Activated naive CD8-positive, alpha-beta T cell (primary cell): ENCODE data around the gene KLF6.

Experiments used
- H3K27ac Mint-ChIP-seq: one replicate; pipeline ENCODE4 v1.8.0; 2021; ENCODE audit warnings: mixed read lengths
- H3K27me3 Mint-ChIP-seq: one replicate; pipeline ENCODE4 v1.8.0; 2021; ENCODE audit warnings: mixed read lengths
- H3K36me3 Mint-ChIP-seq: one replicate; pipeline ENCODE4 v1.8.0; 2021; ENCODE audit warnings: mixed read lengths
- H3K4me1 Mint-ChIP-seq: one replicate; pipeline ENCODE4 v1.8.0; 2021; ENCODE audit warnings: low read depth, mixed read lengths
- H3K4me3 Mint-ChIP-seq: one replicate; pipeline ENCODE4 v1.8.0; 2021; ENCODE audit warnings: mild to moderate bottlenecking, mixed read lengths
- H3K9me3 Mint-ChIP-seq: one replicate; pipeline ENCODE4 v1.8.0; 2021; ENCODE audit warnings: low read depth, mixed read lengths

KLF6 gene

GRCh38 chr10:3750854-3751253 lies 34.2 kb downstream of the KLF6 start:
- no peaks in the 10 kb centered on the region for H3K27me3 Mint-ChIP-seq

GRCh38 chr10:3750006-3750816 lies 34.8 kb downstream of the KLF6 start:
- Mint-ChIP-seq H3K4me3 (no peak overlapping the region), H3K9me3 (no peaks in the 10 kb centered on the region), H3K36me3 (no peaks in the 10 kb centered on the region), H3K27me3 (no peaks in the 10 kb centered on the region), H3K4me1 (peaks cover 10% of the 10 kb centered on the region), H3K27ac (no peak overlapping the region)

More at GRCh38 chr10:3750854-3751253, 34.2 kb downstream of the KLF6 start:
- no peaks in the 10 kb centered on the region for H3K36me3 Mint-ChIP-seq
- H3K4me1 Mint-ChIP-seq = peaks cover 16% of the 10 kb centered on the region
- H3K27ac Mint-ChIP-seq = no peak overlapping the region
- H3K9me3 Mint-ChIP-seq = no peaks in the 10 kb centered on the region
- H3K4me3 Mint-ChIP-seq = no peak overlapping the region

DNA sequence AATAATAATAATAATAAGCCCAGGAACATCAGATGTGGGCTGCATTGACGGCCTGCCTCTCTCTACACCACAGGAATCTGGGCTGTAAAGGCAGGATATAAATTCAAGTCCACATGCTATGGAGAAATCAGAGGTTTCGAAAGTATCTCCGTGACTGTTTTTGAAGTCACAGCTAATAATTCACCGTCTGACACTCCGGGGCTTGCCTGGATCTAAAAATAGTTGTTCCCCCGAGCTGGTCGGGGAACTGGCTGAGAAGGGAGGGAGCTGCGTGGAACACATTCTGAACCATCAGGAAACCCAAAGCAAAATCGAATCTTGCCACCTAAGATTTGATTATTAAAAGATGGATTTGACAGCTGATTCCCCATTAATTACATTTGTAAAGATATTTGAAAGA lies 35.4 kb downstream of the KLF6 start:
- Mint-ChIP-seq H3K27me3 (no peaks in the 10 kb centered on the region), H3K27ac (no peak overlapping the region), H3K9me3 (no peaks in the 10 kb centered on the region), H3K4me3 (no peak overlapping the region), H3K36me3 (no peaks in the 10 kb centered on the region), H3K4me1 (peaks cover 4% of the 10 kb centered on the region)

GRCh38 chr10:3749011-3749410 lies 36.0 kb downstream of the KLF6 start:
- Mint-ChIP-seq H3K27ac (no peak overlapping the region), H3K4me3 (no peak overlapping the region), H3K27me3 (no peaks in the 10 kb centered on the region), H3K36me3 (no peaks in the 10 kb centered on the region), H3K9me3 (no peaks in the 10 kb centered on the region), H3K4me1 (peaks cover 3% of the 10 kb centered on the region)

DNA sequence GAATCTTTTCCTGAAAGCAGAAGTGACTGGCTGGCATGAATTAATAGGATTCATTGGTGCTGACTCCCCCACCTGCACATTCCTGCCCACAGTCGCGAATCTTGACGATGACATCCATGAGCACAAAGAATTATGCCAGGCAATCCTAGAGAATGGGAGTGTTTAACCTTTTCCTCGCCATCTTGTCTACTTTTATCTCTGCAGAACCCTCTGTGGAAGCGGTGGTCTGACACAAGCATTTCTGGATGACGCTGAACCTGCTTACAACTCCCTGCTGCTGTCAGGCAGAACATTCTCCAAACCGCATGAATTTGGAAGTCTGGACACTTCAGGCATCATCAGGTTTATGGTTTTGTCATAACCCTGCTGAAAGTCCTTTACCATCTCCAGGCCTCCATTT lies 36.5 kb downstream of the KLF6 start:
- no peak overlapping the region for H3K4me3 Mint-ChIP-seq
- H3K4me1 Mint-ChIP-seq = peaks cover 3% of the 10 kb centered on the region
- H3K27me3 Mint-ChIP-seq = no peaks in the 10 kb centered on the region
- H3K9me3 Mint-ChIP-seq = no peaks in the 10 kb centered on the region
- no peaks in the 10 kb centered on the region for H3K36me3 Mint-ChIP-seq
- H3K27ac Mint-ChIP-seq = no peak overlapping the region

GRCh38 chr10:3747984-3748383 lies 37.0 kb downstream of the KLF6 start:
- Mint-ChIP-seq H3K27ac (no peak overlapping the region), H3K9me3 (no peaks in the 10 kb centered on the region), H3K27me3 (no peaks in the 10 kb centered on the region), H3K36me3 (no peaks in the 10 kb centered on the region), H3K4me3 (no peak overlapping the region), H3K4me1 (peaks cover 3% of the 10 kb centered on the region)

GRCh38 chr10:3747248-3747960 lies 37.6 kb downstream of the KLF6 start:
- Mint-ChIP-seq H3K4me1 (peaks cover 3% of the 10 kb centered on the region), H3K4me3 (no peak overlapping the region), H3K27ac (no peak overlapping the region), H3K36me3 (no peaks in the 10 kb centered on the region), H3K9me3 (no peaks in the 10 kb centered on the region), H3K27me3 (no peaks in the 10 kb centered on the region)

GRCh38 chr10:3746634-3747033 lies 38.4 kb downstream of the KLF6 start:
- H3K36me3 Mint-ChIP-seq = no peaks in the 10 kb centered on the region
- peaks cover 5% of the 10 kb centered on the region for H3K4me1 Mint-ChIP-seq
- no peak overlapping the region for H3K27ac Mint-ChIP-seq
- no peak overlapping the region for H3K4me3 Mint-ChIP-seq
- H3K9me3 Mint-ChIP-seq = no peaks in the 10 kb centered on the region
- no peaks in the 10 kb centered on the region for H3K27me3 Mint-ChIP-seq

GRCh38 chr10:3745521-3745920 lies 39.5 kb downstream of the KLF6 start:
- Mint-ChIP-seq H3K27me3 (no peaks in the 10 kb centered on the region), H3K4me3 (no peak overlapping the region), H3K27ac (no peak overlapping the region), H3K4me1 (peaks cover 7% of the 10 kb centered on the region), H3K36me3 (no peaks in the 10 kb centered on the region), H3K9me3 (no peaks in the 10 kb centered on the region)

- no peaks in the 10 kb centered on the region for H3K36me3 Mint-ChIP-seq
- H3K27me3 Mint-ChIP-seq = no peaks in the 10 kb centered on the region
- no peak overlapping the region for H3K27ac Mint-ChIP-seq
- H3K4me3 Mint-ChIP-seq = no peak overlapping the region
- no peaks in the 10 kb centered on the region for H3K9me3 Mint-ChIP-seq
- H3K4me1 Mint-ChIP-seq = peaks cover 16% of the 10 kb centered on the region
Observed at GRCh38 chr10:3741688-3742461, 43.1 kb downstream of the KLF6 start.

- peaks cover 16% of the 10 kb centered on the region for H3K4me1 Mint-ChIP-seq
- no peaks in the 10 kb centered on the region for H3K36me3 Mint-ChIP-seq
- no peak overlapping the region for H3K4me3 Mint-ChIP-seq
- H3K9me3 Mint-ChIP-seq = no peaks in the 10 kb centered on the region
- no peaks in the 10 kb centered on the region for H3K27me3 Mint-ChIP-seq
- peak overlapping the region; percentile 67 for H3K27ac Mint-ChIP-seq
Observed at GRCh38 chr10:3740157-3740871, 44.7 kb downstream of the KLF6 start.

- Mint-ChIP-seq H3K9me3 (no peaks in the 10 kb centered on the region), H3K4me3 (no peak overlapping the region)
Observed at GRCh38 chr10:3738855-3739350, 46.1 kb downstream of the KLF6 start.

DNA sequence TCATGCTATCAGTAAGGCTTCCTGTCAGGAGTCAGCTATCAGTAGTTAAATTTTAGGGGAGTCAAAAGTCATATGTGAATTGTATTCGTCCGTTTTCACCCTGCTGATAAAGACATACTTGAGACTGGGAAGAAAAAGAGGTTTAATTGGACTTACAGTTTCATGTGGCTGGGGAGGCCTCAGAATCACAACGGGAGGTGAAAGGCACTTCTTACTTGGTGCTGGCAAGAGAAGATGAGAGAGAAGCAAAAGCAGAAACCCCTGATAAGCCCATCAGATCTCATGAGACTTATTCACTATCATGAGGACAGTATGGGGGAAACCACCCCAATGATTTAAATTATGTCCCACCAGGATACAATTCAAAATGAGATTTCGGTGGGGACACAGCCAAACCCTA lies 47.1 kb downstream of the KLF6 start:
- no peaks in the 10 kb centered on the region for H3K27me3 Mint-ChIP-seq
- H3K9me3 Mint-ChIP-seq = no peaks in the 10 kb centered on the region
- no peak overlapping the region for H3K27ac Mint-ChIP-seq
- H3K36me3 Mint-ChIP-seq = no peaks in the 10 kb centered on the region
- H3K4me1 Mint-ChIP-seq = peaks cover 16% of the 10 kb centered on the region
- H3K4me3 Mint-ChIP-seq = no peak overlapping the region

More at GRCh38 chr10:3738855-3739350, 46.1 kb downstream of the KLF6 start:
- peaks cover 16% of the 10 kb centered on the region for H3K4me1 Mint-ChIP-seq
- no peaks in the 10 kb centered on the region for H3K36me3 Mint-ChIP-seq
- H3K27me3 Mint-ChIP-seq = no peaks in the 10 kb centered on the region
- H3K27ac Mint-ChIP-seq = no peak overlapping the region

DNA sequence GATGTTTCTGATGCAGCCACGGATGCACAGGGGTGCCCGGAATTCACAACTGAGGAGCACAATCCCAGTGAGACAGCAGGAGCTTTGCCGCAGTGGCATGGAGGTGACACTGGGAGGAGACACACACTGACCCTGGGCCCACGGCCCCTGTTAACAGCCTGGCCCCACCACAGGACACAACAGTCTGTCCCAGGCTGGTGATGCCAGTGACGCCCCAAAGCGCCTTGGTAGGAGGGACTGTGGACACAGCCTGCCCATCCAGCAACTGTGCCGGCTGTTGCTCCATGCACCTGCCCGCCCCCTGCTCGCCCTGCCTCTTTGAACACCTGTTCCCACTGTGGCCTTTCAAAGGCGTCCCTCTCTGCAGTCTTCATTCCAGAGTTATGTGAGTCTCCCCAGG lies 49.8 kb downstream of the KLF6 start:
- no peak overlapping the region for H3K4me3 Mint-ChIP-seq
- H3K36me3 Mint-ChIP-seq = peaks cover 4% of the 10 kb centered on the region
- peaks cover 8% of the 10 kb centered on the region for H3K4me1 Mint-ChIP-seq
- peaks cover 10% of the 10 kb centered on the region for H3K9me3 Mint-ChIP-seq
- no peak overlapping the region for H3K27ac Mint-ChIP-seq
- no peaks in the 10 kb centered on the region for H3K27me3 Mint-ChIP-seq
